PC-9 (cell line): ENCODE measurements around the gene PGGHG.
"Not testable (repeated sequence)": the region's sequence is repeated elsewhere in the genome, so short reads cannot be mapped to it uniquely, and the experiment has no call there.

ENCODE experiments used
- CTCF ChIP-seq: fragments of 200-600 bp; sonication (generic); conservative IDR thresholded peaks from 2 replicates; pipeline ENCODE4 v1.6.1; 2017; ENCODE audit warnings: mixed run types, antibody characterized with exemption, mild to moderate bottlenecking, moderate library complexity
- EZH2 ChIP-seq: fragments of 200-600 bp; sonication (generic); IDR thresholded peaks from 2 replicates; pipeline ENCODE4 v1.8.0; 2017; ENCODE audit warnings: antibody characterized with exemption, low read depth

DNA sequence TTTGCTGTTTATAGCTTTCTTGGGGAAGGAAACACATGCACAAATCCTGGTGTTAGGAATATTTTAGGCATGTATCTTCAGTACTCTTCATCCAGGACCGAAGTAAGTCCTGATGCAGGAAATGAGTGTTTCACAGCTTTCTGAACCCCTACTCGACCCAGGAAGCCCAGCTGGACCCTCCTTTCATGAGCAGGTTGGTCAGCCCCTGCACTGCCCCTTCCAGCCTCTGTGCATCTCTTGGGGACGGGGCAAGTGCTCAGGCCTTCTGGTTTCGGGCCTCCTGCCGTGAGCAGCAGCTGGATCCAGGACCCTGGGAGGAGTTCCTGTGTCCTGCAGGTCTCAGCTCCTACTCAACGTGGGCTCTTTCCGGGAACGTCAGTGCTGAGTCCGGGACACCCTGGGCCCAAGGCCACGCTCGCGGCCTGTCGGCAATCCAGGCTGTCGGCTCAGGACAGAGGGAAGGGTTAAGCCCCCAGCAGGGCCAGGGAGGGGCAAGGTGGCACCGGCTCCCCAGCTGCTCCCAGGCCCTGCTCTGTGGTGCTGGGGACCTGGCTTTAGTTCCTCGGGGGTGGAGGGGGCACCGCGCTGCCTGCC lies 21.1 kb downstream of the PGGHG start:
- not testable (repeated sequence) for TF ChIP-seq CTCF, EZH2
